Lower lobe of right lung (tissue), 2 donors: ENCODE measurements around the gene TEX35. TPM values are rescaled to one million over a fixed set of nuclear protein-coding genes. Genes with fewer than 3 reads are reported as not detected.

ENCODE experiments used
- ATAC-seq, 2 donors: fragments of 200-7000 bp; cut with Tn5 transposase; one replicate each; pipeline ENCODE4 v1.9.1; 2020 to 2022; ENCODE audit warnings: mild to moderate bottlenecking in 2 of 2, moderate library complexity in 2 of 2
- DNase-seq: peaks from one replicate; pipeline ENCODE4 v3.0.0-alpha.2; 2020
- H3K27ac ChIP-seq: fragments of 200-600 bp; one replicate; pipeline ENCODE4 v1.8.0; 2022
- H3K27me3 ChIP-seq: fragments of 200-600 bp; one replicate; pipeline ENCODE4 v1.8.0; 2022; ENCODE audit warnings: low read depth
- H3K36me3 ChIP-seq: fragments of 200-600 bp; one replicate; pipeline ENCODE4 v1.8.0; 2022; ENCODE audit warnings: mild to moderate bottlenecking
- H3K4me1 ChIP-seq: fragments of 200-600 bp; one replicate; pipeline ENCODE4 v1.8.0; 2022
- H3K4me3 ChIP-seq: fragments of 200-600 bp; one replicate; pipeline ENCODE4 v1.8.0; 2022; ENCODE audit warnings: mild to moderate bottlenecking
- H3K9me3 ChIP-seq: fragments of 200-600 bp; one replicate; pipeline ENCODE4 v1.8.0; 2022
- intact Hi-C: fragments of 100-400 bp; cut with DNase I; formaldehyde crosslinking; loops from one replicate; pipeline ENCODE4 v1.11.0; 2022
- total RNA-seq: library from RNA; stranded (reverse); fragmentation: NEBNext Ultra II Directional; extraction: Animal tissue kit (Norgen Biotek cat#: 25700); gene quantifications from one replicate; pipeline ENCODE4 v1.2.1, GENCODE V29; 2021
- TF ChIP-seq, protein P1 (sequence below): fragments of 200-600 bp; IDR thresholded peaks from one replicate; pipeline ENCODE4 v1.8.0; 2022; ENCODE audit warnings: antibody characterized with exemption, mild to moderate bottlenecking
- donor health status: DM: no; HTN: yes; CAD: no; lungs with severe emphysema.

The TEX35 gene
- total RNA-seq, 1 donor from 2014 or later, result not detected

DNA sequence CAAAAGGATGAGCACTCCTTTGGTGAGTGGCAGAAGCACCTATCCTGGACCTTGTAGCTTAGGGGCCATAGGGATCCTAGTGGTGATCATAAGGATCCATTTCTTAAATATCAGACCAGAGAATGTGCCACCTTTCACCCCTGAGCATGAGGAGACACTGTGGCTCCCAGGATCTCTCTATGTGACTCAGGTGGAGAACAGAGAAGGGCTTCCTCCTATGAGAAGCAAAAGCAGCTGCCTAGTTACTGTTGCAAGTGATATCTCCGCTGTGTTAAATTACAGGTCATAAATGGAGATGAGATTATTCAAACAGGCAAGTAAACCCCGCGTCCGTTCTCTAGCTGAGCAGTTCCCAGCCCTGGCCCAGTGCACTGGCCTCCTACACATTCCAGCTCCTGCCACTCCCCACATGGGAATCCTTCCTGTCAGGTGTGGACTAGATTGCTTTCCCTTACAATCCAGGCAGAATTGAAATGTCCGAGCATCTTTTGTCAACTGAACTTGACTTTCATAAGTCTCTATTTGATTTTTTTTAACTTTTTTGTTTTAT, 42.4 kb upstream of the TEX35 start:
- Histone ChIP-seq H3K9me3 (no peaks in the 10 kb centered on the region), H3K27me3 (no peaks in the 10 kb centered on the region), H3K4me1 (no peaks in the 10 kb centered on the region), H3K27ac (no peak overlapping the region), H3K4me3 (no peak overlapping the region), H3K36me3 (peaks cover 79% of the 10 kb centered on the region)
- peak; percentile 82 to 87 for ATAC-seq
- DNase-seq, result no peak
- intact Hi-C loops, result no loop called here
- TF ChIP-seq, protein P1, sequence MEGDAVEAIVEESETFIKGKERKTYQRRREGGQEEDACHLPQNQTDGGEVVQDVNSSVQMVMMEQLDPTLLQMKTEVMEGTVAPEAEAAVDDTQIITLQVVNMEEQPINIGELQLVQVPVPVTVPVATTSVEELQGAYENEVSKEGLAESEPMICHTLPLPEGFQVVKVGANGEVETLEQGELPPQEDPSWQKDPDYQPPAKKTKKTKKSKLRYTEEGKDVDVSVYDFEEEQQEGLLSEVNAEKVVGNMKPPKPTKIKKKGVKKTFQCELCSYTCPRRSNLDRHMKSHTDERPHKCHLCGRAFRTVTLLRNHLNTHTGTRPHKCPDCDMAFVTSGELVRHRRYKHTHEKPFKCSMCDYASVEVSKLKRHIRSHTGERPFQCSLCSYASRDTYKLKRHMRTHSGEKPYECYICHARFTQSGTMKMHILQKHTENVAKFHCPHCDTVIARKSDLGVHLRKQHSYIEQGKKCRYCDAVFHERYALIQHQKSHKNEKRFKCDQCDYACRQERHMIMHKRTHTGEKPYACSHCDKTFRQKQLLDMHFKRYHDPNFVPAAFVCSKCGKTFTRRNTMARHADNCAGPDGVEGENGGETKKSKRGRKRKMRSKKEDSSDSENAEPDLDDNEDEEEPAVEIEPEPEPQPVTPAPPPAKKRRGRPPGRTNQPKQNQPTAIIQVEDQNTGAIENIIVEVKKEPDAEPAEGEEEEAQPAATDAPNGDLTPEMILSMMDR, result no peak

DNA sequence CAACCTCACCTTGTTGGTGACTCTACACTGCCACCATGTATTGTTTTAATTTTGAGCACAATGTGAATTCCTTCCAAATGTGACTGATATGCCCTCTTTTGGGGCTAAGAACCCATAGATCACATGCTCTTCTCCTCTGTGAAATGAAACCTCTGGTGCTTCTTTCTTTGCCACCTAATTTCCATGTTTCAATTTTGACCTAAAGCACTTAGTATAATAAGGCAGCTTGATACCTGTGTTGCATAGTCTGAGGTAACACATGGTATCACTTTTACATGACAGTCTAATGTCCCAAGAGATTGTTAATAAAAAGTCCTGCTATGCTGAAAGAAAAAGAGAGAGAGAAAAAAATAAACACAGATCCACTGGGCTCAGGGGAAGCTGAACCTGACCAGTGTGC, 40.4 kb upstream of the TEX35 start:
- no peaks in the 10 kb centered on the region for H3K4me1 ChIP-seq
- intact Hi-C loops, result no loop called here
- peaks cover 59% of the 10 kb centered on the region for H3K36me3 ChIP-seq
- no peak for ATAC-seq
- no peak overlapping the region for H3K27ac ChIP-seq
- no peaks in the 10 kb centered on the region for H3K27me3 ChIP-seq
- no peak overlapping the region for H3K4me3 ChIP-seq
- TF ChIP-seq, protein P1, result no peak
- DNase-seq, result no peak
- H3K9me3 ChIP-seq, result no peaks in the 10 kb centered on the region

DNA sequence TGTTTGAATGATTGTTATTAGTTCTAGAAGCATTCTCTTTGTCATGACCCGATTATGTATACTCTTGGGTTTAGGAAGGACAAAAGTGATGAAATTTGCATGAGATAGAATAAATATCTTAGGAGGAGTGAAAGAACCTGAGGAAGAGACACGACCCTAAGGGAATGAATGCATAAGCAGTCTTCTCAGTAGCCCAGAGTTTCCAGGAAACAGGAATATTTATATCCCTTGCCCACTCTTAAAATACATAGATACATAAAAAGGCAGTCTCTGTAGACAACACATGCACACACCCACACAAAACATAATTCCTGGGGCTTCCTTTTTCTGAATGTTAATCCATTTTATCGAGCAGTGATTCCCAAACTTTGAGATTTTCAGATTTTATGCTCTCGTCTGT, 35.5 kb upstream of the TEX35 start:
- Histone ChIP-seq H3K27ac (no peak overlapping the region), H3K27me3 (no peaks in the 10 kb centered on the region), H3K4me1 (no peaks in the 10 kb centered on the region), H3K36me3 (peaks cover 36% of the 10 kb centered on the region), H3K9me3 (no peaks in the 10 kb centered on the region), H3K4me3 (no peak overlapping the region)
- ATAC-seq, result no peak
- intact Hi-C loops, result no loop called here
- TF ChIP-seq, protein P1, result no peak
- no peak for DNase-seq

DNA sequence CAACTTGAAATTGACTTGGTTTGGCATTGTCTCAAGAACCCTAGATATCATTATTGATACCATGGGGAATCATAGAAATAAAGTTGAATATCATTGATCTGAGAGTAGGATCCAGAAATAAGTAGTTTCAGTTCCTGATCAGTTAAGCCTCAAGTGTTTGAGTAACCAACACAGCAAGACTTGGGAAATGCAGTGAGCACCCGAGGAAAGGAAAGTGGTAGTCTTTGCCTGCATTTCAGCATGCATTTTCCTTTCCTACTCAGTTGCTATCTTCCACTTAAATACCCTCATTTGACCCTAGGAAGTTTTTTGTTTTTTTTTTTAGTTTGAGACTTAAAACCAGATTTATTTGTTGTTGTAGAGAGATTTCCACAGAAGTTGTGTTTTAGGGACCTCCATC, 35.1 kb upstream of the TEX35 start:
- intact Hi-C loops, result no loop called here
- ATAC-seq (no peak), DNase-seq (no peak)
- Histone ChIP-seq H3K4me1 (no peaks in the 10 kb centered on the region), H3K9me3 (no peaks in the 10 kb centered on the region), H3K4me3 (no peak overlapping the region), H3K27ac (no peak overlapping the region), H3K27me3 (no peaks in the 10 kb centered on the region), H3K36me3 (peaks cover 31% of the 10 kb centered on the region)
- TF ChIP-seq, protein P1, result no peak

DNA sequence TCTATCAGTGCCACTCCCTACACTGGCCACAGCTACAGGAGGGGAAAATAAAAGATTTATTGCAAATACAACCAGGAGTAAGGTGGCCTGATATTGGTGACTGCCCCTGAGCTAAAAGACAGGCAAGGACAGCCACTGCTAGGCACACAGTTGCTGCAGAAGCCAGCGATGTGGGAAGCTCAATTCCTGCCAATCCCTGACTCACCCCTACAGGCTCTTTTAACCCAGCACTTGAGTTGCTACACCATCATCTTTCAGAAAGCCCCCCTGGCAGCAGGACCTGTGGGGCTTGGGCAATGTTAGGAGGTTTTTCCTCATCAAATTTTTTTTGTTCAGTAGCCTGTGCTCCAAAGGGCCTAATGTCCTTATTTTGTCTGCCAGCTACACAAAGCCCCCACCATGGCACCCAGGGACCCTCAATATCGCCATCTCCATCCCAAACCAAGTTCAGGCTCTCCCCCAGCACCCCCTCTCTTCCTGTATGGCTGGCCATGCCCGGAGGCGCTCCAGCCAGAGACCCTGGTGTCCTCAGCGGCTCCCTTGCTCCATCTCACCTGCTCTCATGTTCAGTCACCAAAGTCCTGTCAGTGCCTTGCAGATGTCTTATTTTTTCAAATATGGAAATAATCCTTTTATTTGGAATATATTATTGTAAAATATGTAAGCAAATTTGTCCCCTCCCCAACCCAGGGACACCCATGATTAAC, 29.5 kb upstream of the TEX35 start:
- Histone ChIP-seq H3K27me3 (peaks cover 4% of the 10 kb centered on the region), H3K4me1 (peaks cover 15% of the 10 kb centered on the region), H3K36me3 (peaks cover 6% of the 10 kb centered on the region), H3K4me3 (no peak overlapping the region), H3K27ac (no peak overlapping the region), H3K9me3 (no peaks in the 10 kb centered on the region)
- DNase-seq, result no peak
- intact Hi-C loops, result no loop called here
- ATAC-seq, result no peak
- TF ChIP-seq, protein P1, result no peak
